Keratinocyte (primary cell): ENCODE measurements around the gene VWDE. TPM values are rescaled to one million over a fixed set of nuclear protein-coding genes. Genes with fewer than 3 reads are reported as not detected.

ENCODE experiments used
- DNase-seq: peaks from one replicate; pipeline ENCODE4 v3.0.0-alpha.2; 2011; ENCODE audit warnings: low read depth, missing footprints, low spot score
- FAIRE-seq: peaks from 2 replicates; lab custom pipeline; 2011; peaks lifted over from hg19 to GRCh38; lab: Jason Lieb, UNC
- H2AFZ ChIP-seq: 2 replicates; pipeline ENCODE4 v1.6.0; 2012; ENCODE audit warnings: low read length, control low read depth, inconsistent platforms; ENCODE audit not compliant: control insufficient read depth
- H3K27ac ChIP-seq: 2 replicates; pipeline ENCODE4 v1.5.1; 2011; ENCODE audit warnings: low read length; ENCODE audit not compliant: control insufficient read depth, insufficient read depth
- H3K27me3 ChIP-seq: 3 replicates; pipeline ENCODE4 v1.6.0; 2011; ENCODE audit warnings: low read length; ENCODE audit not compliant: control insufficient read depth, insufficient read depth; ENCODE audit errors: extremely low read depth
- H3K36me3 ChIP-seq, 2 experiments: 2 replicates in 1 of 2; 3 replicates in 1 of 2; pipeline ENCODE4 v1.5.1; 2011; ENCODE audit warnings: low read length in 2 of 2, mild to moderate bottlenecking in 1 of 2; ENCODE audit not compliant: control insufficient read depth in 2 of 2, insufficient read depth in 2 of 2; ENCODE audit errors: extremely low read depth in 1 of 2
- H3K4me1 ChIP-seq: 3 replicates; pipeline ENCODE4 v1.5.1; 2011; ENCODE audit warnings: low read length; ENCODE audit not compliant: control insufficient read depth, insufficient read depth; ENCODE audit errors: extremely low read depth
- H3K4me2 ChIP-seq: 3 replicates; pipeline ENCODE4 v1.6.0; 2011; ENCODE audit warnings: low read depth, low read length; ENCODE audit not compliant: control insufficient read depth, insufficient read depth; ENCODE audit errors: extremely low read depth
- H3K4me3 ChIP-seq, 3 experiments: fragments of 200-600 bp in 1 of 3; sonication (generic) in 1 of 3; 2 replicates in 2 of 3; 3 replicates in 1 of 3; pipeline ENCODE4 v1.5.1; 2011 to 2016; ENCODE audit warnings: low read length in 3 of 3, mild to moderate bottlenecking in 3 of 3, control low read depth in 2 of 3, inconsistent platforms in 1 of 3, low read depth in 1 of 3, mixed read lengths in 1 of 3, mixed run types in 1 of 3, moderate library complexity in 1 of 3; ENCODE audit not compliant: control insufficient read depth in 2 of 3, insufficient read depth in 2 of 3; ENCODE audit errors: extremely low read depth in 1 of 3
- H3K79me2 ChIP-seq: 2 replicates; pipeline ENCODE4 v1.6.0; 2012; ENCODE audit warnings: low read length; ENCODE audit not compliant: control insufficient read depth, insufficient read depth
- H3K9ac ChIP-seq: 3 replicates; pipeline ENCODE4 v1.6.0; 2011; ENCODE audit warnings: low read length; ENCODE audit not compliant: control insufficient read depth, insufficient read depth; ENCODE audit errors: extremely low read depth
- H3K9me1 ChIP-seq: 3 replicates; pipeline ENCODE4 v1.6.0; 2011; ENCODE audit warnings: low read length; ENCODE audit not compliant: control insufficient read depth, insufficient read depth; ENCODE audit errors: extremely low read depth
- H3K9me3 ChIP-seq: 2 replicates; pipeline ENCODE4 v1.5.1; 2012; ENCODE audit warnings: low read depth, low read length; ENCODE audit not compliant: control insufficient read depth
- H4K20me1 ChIP-seq: 3 replicates; pipeline ENCODE4 v1.6.0; 2011; ENCODE audit warnings: low read length; ENCODE audit not compliant: control insufficient read depth, insufficient read depth; ENCODE audit errors: extremely low read depth
- EZH2 ChIP-seq: IDR thresholded peaks from one replicate; pipeline ENCODE4 v1.6.1; 2012; ENCODE audit warnings: inconsistent platforms, mild to moderate bottlenecking, low read length, moderate library complexity
- dilution Hi-C: fragments of 300-500 bp; cut with MboI; formaldehyde crosslinking; loops from one replicate; pipeline ENCODE4 v1.7.0; 2020; ENCODE audit warnings: low sequenced_read_pairs; ENCODE audit not compliant: extremely low pct_ligation_motif_present
- polyA plus RNA-seq, 5 experiments: library from polyadenylated mRNA; depleted of rRNA in 3 of 5; stranded (reverse) in 3 of 5; stranded (forward) in 1 of 5; unstranded in 1 of 5; fragments of >200 nt; gene quantifications; 1 replicate in 1 of 5; 2 replicates in 3 of 5; 3 replicates in 1 of 5; pipeline versions ENCODE4 v1.2.1 to v1.2.3, GENCODE V29; 2011 to 2012; ENCODE audit warnings: missing spikeins in 2 of 5, low read depth in 1 of 5, low replicate concordance in 1 of 5
- TF ChIP-seq, protein P1 (sequence below), 3 experiments: IDR thresholded peaks in 1 of 3; conservative IDR thresholded peaks in 1 of 3; optimal IDR thresholded peaks in 1 of 3; 2 replicates in 2 of 3; 3 replicates in 1 of 3; pipeline versions ENCODE3 to v1.5.1; 2011; ENCODE audit warnings: low read length in 3 of 3, mild to moderate bottlenecking in 3 of 3, moderate library complexity in 2 of 3, control low read depth in 1 of 3, inconsistent platforms in 1 of 3; ENCODE audit not compliant: insufficient read depth in 2 of 3; ENCODE audit errors: extremely low read depth in 1 of 3

Gene VWDE
- polyA plus RNA-seq, 1 donor (not counting 4 experiments of a cell fraction or from before 2014, with no cell fraction given), result 0.01 TPM

GRCh38 chr7:12436126-12436525 is 32.5 kb upstream of the VWDE start:
- Histone ChIP-seq H3K9me3 (no peaks in the 10 kb centered on the region), H3K4me3 (no peak overlapping the region), H3K79me2 (no peaks in the 10 kb centered on the region), H3K9me1 (no peaks in the 10 kb centered on the region), H2AFZ (no peak overlapping the region), H3K9ac (no peak overlapping the region), H3K27me3 (no peaks in the 10 kb centered on the region), H3K36me3 (no peaks in the 10 kb centered on the region), H3K4me1 (no peaks in the 10 kb centered on the region), H4K20me1 (no peaks in the 10 kb centered on the region), H3K4me2 (no peak overlapping the region), H3K27ac (no peak overlapping the region)
- FAIRE-seq (no peak), DNase-seq (no peak)
- no peak for TF ChIP-seq EZH2
- TF ChIP-seq, protein P1, sequence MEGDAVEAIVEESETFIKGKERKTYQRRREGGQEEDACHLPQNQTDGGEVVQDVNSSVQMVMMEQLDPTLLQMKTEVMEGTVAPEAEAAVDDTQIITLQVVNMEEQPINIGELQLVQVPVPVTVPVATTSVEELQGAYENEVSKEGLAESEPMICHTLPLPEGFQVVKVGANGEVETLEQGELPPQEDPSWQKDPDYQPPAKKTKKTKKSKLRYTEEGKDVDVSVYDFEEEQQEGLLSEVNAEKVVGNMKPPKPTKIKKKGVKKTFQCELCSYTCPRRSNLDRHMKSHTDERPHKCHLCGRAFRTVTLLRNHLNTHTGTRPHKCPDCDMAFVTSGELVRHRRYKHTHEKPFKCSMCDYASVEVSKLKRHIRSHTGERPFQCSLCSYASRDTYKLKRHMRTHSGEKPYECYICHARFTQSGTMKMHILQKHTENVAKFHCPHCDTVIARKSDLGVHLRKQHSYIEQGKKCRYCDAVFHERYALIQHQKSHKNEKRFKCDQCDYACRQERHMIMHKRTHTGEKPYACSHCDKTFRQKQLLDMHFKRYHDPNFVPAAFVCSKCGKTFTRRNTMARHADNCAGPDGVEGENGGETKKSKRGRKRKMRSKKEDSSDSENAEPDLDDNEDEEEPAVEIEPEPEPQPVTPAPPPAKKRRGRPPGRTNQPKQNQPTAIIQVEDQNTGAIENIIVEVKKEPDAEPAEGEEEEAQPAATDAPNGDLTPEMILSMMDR (optimal IDR thresholded peaks at IDR 0.05 in 1 of 3, IDR thresholded peaks at IDR 0.05 in 1 of 3, conservative IDR thresholded peaks at IDR 0.05 in 1 of 3; ENCODE audit: extremely low read depth in 1 of 3, insufficient read depth in 2 of 3, low read length in 3 of 3), result no peak
- dilution Hi-C loops, result no loop called here

DNA sequence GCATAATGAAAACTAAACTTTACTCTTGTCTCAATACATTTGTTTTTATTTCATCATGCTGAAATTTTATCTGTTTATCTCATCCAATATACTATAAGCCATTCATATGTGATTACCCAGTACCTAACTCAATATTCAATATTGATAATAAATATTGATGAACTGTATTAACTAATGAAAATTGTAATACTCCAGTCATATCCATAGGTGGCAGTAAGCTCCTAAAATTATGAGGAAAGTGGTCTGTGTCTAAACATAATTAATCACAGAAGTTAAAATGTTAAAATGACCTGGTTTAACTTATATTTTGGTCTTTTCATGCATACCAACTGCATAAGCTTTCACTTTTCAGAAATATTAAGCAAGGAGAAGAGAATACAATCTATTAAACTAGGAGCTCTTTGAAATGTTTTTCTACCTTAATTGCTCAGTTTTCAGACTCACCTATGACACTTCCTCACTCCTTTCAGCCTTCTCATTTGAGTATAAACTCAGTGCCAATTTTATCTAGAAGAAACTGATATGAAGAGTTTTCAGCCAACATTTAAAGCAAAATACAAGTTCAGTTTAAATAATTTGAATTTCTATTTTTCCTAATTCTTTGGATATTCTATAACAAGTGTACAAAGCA is 30.5 kb upstream of the VWDE start:
- no peak overlapping the region for H3K27ac ChIP-seq
- H3K9me3 ChIP-seq, result no peaks in the 10 kb centered on the region
- H3K9me1 ChIP-seq, result no peaks in the 10 kb centered on the region
- no peaks in the 10 kb centered on the region for H3K27me3 ChIP-seq
- H2AFZ ChIP-seq, result no peak overlapping the region
- TF ChIP-seq EZH2, result no peak
- TF ChIP-seq, protein P1 (optimal IDR thresholded peaks at IDR 0.05 in 1 of 3, IDR thresholded peaks at IDR 0.05 in 1 of 3, conservative IDR thresholded peaks at IDR 0.05 in 1 of 3; ENCODE audit: extremely low read depth in 1 of 3, insufficient read depth in 2 of 3, low read length in 3 of 3), result peak in 2 of 3 experiments; percentile 13 to 24
- DNase-seq, result no peak
- no peak for FAIRE-seq
- no peaks in the 10 kb centered on the region for H3K79me2 ChIP-seq
- no peaks in the 10 kb centered on the region for H3K4me1 ChIP-seq
- no peak overlapping the region for H3K4me3 ChIP-seq
- no peaks in the 10 kb centered on the region for H3K36me3 ChIP-seq
- H3K4me2 ChIP-seq, result no peak overlapping the region
- dilution Hi-C loops, result no loop called here
- H4K20me1 ChIP-seq, result no peaks in the 10 kb centered on the region
- H3K9ac ChIP-seq, result no peak overlapping the region
